GM12873 (cell line): ENCODE data around the gene TOM1L2.

Source experiments
- TF ChIP-seq, protein P1 (sequence below): IDR thresholded peaks from 2 replicates; pipeline ENCODE4 v1.5.1; 2012; ENCODE audit warnings: low read depth, mild to moderate bottlenecking, moderate library complexity, low read length, control low read depth; ENCODE audit not compliant: insufficient read depth; ENCODE audit errors: missing control alignments

The TOM1L2 gene

DNA sequence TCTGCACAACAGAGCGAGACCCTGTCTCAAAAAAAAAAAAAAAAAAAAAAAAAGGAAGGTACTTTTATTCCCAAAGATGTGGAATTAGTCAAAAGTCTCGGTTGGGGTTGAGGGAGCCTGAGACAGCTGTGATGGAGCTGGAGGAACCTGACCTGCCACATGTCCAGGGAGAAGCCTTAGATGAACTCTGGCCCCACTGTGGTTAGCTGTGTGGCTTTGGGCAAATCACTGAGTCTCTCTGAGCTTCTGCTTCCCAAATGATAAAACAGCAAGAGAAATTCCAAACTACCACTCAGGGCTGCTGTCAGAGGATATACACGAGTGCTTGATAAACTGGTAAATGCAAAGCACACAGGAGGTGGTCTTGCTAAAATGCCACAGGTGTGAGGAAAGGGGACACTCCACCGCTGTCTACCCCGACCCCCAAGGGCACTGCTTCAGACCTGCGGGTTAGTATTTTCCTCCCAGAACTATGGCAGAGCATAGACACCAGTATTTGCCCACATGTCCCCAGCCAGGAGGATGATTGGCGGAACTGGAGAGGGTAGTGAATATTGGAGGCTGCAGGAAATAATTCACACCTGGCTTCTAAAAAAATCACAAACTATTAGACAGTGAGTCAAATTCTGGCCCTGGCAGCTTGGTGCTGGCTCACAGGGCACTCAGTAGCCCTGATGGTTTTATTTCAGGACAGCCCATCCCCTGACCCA, 15.1 kb upstream of the TOM1L2 start:
- TF ChIP-seq, protein P1, sequence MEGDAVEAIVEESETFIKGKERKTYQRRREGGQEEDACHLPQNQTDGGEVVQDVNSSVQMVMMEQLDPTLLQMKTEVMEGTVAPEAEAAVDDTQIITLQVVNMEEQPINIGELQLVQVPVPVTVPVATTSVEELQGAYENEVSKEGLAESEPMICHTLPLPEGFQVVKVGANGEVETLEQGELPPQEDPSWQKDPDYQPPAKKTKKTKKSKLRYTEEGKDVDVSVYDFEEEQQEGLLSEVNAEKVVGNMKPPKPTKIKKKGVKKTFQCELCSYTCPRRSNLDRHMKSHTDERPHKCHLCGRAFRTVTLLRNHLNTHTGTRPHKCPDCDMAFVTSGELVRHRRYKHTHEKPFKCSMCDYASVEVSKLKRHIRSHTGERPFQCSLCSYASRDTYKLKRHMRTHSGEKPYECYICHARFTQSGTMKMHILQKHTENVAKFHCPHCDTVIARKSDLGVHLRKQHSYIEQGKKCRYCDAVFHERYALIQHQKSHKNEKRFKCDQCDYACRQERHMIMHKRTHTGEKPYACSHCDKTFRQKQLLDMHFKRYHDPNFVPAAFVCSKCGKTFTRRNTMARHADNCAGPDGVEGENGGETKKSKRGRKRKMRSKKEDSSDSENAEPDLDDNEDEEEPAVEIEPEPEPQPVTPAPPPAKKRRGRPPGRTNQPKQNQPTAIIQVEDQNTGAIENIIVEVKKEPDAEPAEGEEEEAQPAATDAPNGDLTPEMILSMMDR, result no peak

DNA sequence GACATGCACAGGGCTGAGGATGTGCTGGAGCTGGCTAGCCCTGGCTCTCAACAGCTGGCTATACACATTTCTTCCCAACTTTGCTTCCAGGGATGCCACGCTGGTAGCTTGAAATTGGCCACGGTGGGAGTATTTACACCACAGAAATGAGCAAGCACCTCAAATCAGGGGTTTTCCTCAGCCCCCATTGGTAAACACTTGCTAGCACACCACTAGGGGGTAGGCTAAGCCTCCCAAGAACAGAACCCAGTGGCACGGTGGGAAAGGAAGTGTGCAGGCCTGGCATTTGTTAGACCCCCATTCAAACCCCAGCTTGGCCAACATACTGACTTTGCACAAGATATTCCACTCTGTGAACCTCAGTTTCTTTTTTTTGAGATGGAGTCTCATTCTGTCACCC, 13.4 kb upstream of the TOM1L2 start:
- TF ChIP-seq, protein P1, result peak; percentile 58

DNA sequence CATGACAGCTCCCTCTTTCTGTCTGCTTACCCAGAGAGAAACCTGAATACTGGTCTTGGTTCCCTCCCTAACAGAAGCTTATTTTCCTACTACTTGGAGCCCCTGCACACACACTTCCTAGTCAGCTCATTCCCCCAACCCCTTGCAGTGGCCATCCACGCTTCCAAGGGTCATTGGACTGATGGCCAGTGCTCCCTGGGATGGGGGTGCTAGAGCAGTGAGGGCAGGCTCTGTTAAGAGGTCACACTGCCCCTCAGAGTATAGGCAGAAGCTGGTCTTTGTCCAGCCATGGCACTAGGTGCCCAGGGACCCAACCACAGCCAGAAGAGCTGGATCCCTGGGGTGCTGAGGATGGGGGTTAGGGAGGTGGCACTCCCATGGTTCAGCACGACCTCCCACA, 13.0 kb upstream of the TOM1L2 start:
- TF ChIP-seq, protein P1, result no peak

DNA sequence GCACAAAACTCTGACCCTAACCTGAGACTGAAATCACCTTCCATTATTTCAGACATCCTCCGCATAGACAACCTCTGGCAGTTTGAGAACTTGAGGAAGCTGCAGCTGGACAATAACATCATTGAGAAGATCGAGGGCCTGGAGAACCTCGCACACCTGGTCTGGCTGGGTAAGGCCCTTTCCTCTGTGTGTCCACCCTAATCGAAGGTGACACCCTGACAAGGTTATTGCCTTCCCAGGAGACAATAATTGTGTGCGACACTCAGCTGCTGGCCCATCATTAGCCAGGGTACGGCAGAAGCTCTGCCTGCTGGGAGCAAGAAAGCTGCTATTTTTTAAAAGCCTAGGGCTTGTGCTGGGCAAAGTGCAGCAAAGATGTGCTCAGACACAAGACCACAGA, 11.6 kb upstream of the TOM1L2 start:
- TF ChIP-seq, protein P1, result no peak

DNA sequence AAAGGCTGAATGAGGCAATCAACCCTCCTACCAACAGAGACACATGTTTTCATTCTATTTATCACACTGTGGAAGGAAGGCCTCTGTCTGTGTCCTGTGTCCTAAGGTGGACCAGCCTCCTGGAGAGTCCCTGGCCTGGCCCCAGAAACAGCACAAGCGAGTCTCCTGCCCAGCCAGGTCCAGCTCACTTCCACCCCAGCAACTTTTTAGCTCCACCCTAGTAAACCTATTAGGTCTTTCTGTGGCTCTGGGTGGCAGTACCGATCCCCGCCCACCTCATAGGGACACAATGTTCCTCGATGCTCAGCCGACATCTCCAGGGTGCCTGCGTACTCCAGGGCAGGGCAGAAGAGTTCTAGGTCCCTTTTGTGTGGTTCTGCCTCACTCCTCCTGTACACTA, 11.2 kb upstream of the TOM1L2 start:
- TF ChIP-seq, protein P1, result no peak

DNA sequence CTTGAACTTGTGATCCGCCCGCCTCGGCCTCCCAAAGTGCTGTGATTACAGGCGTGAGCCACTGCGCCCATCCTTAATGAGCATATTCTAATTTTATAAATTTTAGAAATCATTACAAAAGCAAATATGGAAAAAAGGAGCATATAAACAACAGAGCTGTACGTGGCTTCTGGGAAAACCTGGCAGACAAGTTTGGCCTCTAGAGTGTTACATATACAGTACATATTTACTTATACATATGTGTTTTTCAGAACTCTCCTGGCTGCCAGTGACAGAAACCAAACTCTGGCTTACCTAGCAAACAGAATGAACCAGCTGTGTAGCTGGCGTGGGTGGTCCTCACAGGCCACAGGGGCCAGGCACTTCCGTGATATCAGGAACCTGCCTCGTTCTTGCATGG, 10.6 kb upstream of the TOM1L2 start:
- TF ChIP-seq, protein P1, result no peak

DNA sequence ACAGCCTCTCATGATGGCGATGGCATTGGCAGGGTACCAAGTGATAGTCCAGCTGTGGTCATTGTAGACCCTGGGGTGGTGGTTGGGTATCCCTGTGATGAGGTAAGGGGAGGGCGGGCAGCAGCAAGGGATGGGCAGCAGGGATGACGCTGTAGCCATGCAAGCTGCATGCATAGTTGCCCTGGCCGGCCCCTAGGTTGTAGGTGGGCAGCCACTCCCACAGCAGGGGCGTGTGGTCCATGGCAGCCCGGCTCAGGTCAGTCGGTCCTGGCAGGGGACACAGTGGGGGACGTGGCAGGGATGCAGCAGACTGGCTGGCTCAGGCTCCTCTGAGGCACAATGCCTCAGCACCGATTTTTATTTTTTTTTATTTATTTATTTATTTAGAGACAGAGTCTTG, 9.1 kb upstream of the TOM1L2 start:
- TF ChIP-seq, protein P1, result no peak
